ENCODE data around the gene COTL1.
"Not testable (repeated sequence)": the region's sequence is repeated elsewhere in the genome, so short reads cannot be mapped to it uniquely, and the experiment has no call there.

COTL1 gene

DNA sequence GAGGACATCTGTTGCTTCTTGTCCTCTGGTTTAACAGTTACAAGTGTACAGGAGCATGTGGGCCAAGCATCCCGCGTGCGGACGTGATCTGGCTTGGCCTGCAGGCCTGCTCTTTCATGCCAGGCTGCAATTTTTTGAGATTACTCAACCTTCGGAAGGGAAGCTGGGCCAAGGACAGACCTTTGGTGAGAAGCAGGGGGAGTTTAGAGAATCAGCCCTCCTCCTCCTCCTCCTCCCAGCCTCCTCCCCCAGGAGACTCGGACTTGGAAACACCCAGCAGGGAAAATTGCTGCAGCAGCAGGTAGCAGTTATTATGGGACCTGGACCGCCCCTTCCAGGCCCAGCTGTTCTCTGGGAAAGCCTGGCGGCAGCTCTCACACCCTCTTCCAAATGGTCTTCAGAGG, 25.3 kb upstream of the COTL1 start:
- DNase-seq (no peak), ATAC-seq (no peak)

DNA sequence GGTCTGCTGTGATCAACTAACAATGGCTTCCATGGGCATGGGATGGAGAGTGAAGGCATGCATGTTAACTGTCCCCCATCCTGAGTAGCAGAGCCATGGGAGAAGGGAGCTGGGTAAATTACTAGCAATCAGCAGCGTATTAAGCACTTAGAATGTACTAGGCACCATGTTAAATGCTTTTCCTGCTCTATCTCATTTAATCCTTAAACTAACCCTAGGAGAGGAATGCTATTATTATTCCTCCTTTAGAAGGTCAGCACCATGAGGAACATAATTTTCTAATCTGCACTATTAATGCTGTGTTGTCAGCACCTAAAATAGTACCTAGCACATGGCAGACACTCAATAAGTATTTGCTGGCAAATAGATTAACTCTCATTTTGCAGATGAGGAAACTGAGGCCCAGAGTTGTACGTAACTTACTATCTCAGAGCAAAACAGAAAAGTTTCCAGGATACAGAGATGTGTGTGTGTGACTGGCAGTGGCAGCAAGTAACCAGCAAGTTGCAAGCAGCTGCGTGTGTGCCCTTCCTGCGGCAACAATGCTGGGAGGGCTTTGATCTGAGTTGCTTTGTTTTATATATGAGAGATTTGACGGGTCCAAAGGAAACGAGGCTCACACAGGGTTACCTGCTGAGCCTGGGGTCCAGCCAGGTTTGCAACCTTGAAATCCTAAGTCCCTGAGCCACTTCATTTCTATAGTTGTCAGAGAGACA, 23.9 kb upstream of the COTL1 start:
- ATAC-seq, result no peak
- no peak for DNase-seq

DNA sequence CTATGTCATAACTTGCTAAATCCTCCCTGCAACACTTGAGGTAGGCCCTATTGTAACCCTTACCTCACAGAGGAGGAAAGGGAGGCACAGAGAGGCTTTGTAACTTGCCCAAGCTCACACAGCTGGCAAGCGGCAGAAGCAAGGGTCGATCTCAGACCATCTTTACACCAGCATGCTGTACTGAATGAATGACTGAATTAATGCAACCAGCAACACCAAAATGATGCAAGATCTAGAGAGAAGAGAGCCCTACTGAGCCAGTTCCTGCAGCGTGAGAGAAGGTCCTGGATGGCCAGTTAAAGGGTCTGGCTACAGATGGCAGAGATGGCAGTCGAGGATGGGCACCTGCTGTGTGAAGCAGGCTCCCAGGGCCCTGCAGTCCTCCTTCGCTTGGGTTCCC, 22.3 kb upstream of the COTL1 start:
- ATAC-seq (no peak), DNase-seq (no peak)

DNA sequence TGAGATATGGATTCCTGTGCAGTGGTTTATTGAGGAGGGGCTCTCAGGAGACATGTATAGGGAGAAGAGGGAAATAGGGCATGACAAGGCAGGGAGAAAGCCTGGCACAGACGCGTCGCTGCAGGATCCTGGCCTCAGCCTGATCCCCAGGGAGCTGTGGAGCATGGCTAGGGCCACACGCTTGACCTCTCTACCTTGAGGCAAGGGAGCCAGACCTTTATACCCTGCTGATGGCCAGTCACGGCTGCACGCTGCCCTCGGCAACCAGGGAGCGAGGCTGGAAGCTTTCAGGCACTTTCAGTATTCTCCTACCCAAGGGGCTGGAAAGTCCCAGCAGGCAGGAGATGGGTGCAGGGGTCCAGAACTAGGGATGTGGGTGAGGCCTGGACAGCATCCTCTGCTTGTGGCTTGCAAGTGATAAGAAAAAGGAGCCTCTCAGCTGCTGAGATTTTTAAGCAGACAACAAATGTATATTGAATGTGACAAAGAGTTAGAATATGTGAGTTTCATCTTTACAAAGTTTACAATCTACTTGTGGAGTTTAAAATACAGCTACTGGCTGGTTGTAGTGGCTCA, 20.4 kb upstream of the COTL1 start:
- no peak for ATAC-seq
- DNase-seq, result no peak

DNA sequence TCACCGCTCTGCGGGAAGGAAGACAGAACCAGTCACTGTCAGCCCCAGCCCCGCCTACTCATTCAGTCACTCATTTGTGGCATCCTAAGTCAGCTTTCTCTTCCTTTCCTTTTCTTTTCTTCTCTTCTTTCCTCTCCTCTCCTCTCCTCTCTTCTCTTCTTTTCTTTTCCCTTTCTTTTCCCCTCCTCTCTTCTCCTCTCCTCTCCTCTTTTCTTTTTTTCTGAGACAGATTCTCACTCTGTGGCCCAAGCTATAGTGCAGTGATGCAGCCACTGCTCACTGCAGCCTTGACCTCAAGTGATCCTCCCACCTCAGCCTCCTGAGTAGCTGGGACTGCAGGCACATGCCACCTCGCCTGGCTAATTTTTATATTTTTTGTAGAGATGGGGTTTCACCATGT, 19.8 kb upstream of the COTL1 start:
- no peak for ATAC-seq

DNA sequence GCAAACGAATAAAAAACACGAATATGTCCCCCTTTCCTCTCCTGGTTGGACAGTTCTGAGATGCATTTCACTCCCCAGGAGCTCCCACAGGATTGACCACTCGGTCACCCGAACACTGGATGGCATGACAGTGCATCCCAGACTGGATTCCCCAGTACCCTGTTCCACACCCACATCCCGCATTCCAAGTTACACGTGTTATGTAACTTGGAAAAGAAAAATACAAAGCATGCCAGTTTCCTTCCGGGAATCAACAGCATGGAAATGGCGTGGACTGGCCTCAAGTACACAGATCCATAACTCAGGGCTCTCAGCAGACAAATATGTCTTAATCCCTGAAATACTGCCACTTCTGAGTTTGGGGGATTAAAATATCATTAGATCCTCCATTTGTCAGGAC, 17.8 kb upstream of the COTL1 start:
- DNase-seq (no peak), ATAC-seq (no peak)

More for the DNA sequence above, 19.8 kb upstream of the COTL1 start:
- no peak for DNase-seq

DNA sequence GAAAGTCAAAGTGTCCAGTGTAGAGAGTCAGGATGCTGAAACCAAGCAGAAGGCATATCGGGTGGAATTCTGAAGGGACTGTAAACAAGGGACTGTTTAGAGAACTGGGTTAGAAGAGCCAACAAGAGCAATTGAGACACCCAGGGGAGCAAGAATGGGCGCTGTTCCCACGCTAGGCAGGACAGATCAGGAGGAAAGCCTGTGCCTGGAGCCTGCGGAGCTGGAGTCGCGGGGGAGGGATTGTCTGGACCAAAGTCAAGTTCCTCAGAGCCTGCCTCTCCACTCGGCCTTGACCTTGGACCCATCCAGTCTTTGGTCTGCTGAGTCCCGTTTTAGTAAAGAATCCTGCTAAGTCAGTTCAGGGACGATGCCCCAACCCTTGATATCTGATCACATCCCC, 15.7 kb upstream of the COTL1 start:
- ATAC-seq, result no peak
- no peak for DNase-seq

DNA sequence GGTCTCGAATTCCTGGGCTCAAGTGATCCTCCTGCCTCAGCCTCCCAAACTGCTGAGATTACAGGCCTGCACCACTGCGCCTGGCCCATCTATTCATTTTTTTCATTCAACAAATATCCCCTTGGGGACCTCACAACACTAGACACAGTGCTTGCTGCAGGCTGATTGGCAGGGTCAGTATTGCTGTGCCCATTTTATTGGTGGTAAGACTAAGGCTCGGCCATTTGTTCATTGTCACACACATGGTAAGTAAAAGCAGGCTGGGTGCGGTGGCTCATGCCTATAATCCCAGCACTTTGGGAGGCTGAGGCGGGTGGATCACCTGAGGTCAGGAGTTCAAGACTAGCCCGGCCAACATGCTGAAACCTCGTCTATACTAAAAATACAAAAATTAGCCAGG, 15.0 kb upstream of the COTL1 start:
- not testable (repeated sequence) for DNase-seq, ATAC-seq

DNA sequence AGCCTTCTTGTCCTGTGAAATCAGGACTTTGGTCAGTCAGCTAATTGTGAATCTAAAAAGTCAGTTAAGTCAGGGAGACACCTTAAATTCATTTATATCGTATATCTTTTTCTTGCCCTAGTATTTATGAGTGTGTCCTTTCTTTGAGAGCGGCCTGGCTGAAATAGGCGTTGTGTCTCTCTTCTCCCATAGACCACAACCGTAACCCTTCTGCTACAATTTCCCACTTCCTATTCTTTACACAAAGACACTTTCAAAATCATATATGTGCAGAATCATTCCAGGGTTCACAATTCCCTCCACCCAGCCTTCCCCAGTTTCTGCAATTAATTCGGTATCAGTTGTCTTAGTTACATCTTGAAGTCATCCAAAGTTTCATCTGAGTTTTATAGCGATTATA, 14.0 kb upstream of the COTL1 start:
- DNase-seq (no peak), ATAC-seq (no peak)

DNA sequence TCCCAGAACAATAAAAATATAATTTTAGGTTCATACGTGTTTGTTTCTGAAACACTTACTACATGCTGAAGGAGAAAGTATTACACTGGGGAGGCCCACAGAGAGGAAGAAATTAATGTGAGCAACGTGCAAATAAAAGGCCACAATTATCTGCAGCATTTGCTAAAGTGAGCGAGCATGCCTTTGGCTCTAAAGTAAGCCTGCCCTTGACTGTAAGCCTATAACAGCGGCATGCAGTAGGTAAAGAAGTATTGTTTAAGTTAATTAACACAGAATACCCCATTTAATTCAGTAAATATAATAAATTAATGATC, 13.2 kb upstream of the COTL1 start:
- ATAC-seq, result peak; percentile 43
- no peak for DNase-seq

DNA sequence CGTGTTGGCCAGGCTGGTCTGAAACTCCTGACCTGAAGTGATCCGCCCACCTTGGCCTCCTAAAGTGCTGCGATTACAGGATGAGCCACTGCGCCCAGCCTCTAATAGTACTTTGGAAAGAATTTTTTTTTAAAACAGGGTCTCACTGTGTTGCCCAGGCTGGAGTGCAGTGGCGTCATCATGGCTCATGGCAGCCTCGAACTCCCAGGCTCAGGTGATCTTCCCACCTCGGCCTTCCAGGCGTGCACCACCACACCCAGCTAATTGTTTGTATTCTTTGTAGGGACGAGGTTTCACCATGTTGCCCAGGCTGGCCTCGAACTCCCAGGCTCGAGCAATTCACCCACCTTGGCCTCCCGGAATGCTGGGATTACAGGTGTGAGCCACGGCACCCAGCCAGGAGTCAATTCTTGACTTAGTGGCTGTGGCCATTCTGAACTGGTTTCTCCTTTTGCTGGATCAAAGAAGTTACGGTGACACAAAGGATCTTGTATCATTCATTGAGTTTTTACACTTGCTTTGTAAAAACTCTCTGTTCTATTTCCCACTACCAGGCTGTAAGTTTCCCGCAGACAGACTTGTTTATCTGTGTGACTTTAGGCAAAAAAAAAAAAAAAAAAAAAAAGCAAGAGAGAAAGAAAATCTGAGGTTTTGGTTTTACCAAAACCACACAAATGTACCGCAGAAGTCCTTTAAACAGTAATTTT, 12.7 kb upstream of the COTL1 start:
- DNase-seq (no peak), ATAC-seq (peak; percentile 10)

DNA sequence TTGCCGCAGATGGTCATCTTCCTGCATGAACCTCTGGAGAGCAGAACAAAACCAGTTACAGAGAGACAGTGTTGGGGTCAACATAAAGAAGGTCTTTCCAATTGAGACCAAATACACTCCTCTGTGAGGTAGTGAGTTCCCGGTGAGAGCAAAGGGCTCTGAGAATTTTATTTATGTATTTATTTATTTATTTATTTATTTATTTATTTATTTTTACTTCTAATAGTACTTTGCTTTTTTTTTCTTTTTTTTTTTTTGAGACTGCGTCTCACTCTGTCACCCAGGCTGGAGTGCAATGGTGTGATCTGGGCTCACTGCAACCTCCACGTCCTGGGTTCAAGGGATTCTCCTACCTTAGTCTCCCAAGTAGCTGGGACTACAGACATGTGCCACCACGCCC, 12.1 kb upstream of the COTL1 start:
- ATAC-seq (no peak), DNase-seq (no peak)

DNA sequence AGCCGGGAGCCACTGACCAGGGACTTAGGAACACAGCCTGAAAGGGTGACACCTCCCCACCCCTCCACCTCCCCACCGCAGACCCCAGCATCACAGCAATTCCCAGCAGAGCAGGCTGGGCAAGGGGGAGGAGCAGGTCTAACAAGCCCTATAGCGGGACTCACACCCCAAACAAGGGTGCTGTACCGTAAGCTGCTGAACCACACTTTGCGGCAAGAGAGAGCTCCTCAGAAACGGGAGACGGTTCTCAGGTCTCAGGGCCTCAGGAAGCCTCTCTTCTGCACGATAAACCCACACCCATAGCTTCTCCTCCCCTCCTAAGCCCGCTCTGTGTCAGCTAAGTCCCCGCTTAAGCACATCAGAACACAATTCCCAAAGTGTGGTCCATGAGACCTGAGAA, 11.7 kb upstream of the COTL1 start:
- DNase-seq (no peak), ATAC-seq (peak; percentile 12)

DNA sequence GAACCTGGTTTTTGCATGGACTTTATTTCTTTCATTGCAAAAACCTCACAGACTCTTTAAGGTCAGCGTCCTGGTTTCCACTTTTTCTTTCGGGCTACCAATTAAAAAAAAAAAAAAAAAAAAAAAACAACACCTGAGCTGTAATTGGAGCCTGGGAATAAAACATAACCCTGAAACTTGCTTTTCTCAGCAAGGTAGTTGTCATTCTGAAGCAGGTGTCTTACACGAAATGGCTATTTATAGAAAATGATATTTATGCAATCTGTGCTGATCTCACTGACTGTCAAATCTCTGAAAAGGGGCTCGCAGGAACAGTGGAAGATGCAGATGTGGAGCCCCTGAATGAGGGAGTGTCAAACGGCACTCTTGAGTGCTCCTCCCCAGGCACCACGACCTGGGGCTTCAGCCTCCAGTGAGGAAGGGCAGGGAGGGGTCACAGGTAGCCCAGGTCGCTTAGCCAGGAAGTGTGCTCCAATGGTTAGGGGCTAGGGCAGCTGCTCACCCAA, 10.4 kb upstream of the COTL1 start:
- DNase-seq (no peak), ATAC-seq (no peak)

DNA sequence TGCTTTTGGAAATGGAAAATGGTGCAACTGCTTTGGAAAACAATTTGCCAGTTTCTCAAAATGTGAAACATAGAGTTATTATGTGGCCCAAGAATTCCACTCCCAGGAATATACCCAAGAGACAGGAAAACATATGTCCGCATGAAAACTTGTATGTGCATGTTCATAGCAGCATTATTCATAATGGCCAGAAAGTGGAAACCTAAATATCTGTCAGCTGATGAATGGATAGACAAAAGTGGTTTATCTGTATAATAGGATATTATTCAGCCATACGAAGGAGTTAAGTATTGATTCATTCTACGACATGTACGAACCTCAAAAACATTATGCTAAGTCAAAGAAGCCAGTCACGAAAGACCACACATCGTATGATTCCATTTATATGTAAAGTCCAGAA, 7.7 kb upstream of the COTL1 start:
- DNase-seq (no peak), ATAC-seq (no peak)

DNA sequence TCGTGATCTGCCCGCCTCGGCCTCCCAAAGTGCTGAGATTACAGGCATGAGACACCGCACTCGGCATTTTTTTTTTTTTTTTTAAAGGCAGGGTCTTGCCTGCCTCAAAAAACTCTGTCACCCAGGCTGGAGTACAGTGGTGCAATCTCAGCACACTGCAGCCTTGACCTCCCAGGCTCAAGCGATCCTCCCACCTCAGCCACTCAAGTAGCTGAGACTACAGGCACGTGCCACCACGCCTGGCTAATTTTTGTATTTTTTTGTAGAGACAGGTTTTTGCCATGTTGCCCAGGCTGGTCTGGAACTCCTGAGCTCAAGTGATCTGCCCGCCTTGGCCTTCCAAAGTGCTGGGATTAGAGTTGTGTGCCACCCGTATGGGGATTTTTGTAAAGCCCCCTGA, 3.0 kb upstream of the COTL1 start:
- not testable (repeated sequence) for DNase-seq, ATAC-seq

DNA sequence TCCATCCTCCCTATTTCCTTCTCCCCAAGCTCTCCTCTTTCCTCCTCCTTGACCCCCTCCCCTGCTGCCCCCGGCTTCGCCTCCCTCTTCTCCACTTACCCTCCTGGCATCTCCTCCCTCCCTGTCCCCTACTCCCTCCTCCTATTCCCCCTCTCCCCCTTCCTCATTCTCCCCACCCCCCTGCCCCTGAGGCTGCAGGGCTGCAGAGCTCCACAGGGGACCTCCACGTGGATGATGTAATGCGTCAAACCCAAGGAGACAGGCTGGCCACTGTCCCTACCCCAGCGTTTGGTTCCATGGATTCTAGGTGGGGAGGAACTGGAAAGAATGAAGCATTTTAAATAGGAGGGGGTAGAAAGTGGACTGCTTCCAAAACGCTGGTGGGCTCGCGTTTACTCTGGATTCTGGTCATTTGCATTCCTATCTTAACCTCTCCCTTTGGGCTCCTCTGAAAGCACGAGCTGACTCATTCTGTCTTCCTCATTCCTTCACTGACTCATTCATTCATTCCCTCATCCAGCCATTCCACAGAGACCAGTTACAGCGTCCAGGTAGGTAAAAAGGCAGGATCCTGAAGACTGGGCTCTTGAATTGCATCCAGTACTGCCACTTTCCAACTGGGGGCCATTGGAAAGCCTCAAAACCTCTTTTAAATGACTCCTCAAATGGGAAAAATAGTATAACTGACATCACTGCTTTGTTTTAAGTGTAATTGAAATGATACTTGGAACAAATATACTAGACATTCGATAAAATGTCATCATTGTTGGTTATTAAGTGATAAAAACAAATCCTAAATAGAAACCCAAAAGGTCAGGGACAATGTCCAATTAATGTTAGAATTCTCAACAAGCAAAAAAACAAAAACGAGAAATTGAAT, 943 bp upstream of the COTL1 start:
- ATAC-seq, result no peak
- no peak for DNase-seq

DNA sequence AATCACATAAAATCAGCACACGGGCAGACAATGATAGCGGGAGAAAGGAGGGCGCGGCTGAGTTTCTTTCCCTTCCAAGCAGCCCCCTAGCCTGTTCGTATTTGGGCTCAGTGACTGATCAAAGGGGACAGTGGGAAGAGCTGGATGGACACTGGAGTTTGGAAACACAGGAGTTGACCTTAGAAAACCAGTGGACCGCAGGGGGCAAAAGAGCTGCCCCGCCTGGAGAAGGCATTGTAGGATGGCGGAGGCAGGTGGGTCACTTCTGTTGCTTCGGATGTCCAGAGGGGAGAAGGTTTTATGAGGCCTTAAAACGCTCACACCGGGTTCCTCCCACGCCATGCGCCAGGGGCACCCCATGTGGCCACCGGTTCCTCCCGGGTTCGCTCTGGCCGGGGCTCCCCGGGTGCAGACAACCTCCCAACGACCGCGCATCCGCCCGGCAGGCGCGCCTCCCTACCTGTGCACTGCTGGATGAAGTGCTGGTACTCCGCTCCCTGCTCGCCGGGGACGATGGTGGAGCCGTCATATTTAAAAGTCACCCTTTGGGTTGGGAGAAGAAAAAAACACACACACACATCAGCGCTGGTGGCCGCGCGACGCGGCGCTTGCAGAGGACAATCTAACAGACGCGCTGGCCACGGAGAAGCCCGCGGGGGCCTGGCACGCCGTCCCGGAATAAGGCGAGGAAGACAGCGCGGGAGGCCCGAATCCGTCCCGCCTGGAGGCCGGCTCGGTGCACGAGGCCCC, 662 bp downstream of the COTL1 start:
- ATAC-seq (peak; percentile 33), DNase-seq (peak; percentile 63)

DNA sequence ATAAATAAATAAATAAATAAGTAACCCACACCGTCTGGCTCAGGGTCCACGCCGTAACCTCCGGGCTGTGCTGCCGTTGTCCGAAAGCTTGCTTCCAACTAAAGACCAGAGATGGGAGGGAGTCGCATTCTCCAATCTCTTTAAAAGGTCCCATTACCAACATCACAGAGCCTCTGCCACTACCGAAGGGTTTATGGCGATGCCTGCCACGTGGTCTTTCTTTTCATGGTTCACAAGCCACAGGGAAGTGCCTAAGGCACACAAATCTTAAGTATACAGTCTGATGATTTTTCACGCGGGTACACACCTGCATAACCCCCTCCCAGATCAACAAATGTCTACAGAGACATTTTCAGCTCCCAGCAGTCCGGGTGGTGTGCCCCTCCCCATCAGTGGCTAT, 1.4 kb downstream of the COTL1 start:
- no peak for ATAC-seq
- no peak for DNase-seq

DNA sequence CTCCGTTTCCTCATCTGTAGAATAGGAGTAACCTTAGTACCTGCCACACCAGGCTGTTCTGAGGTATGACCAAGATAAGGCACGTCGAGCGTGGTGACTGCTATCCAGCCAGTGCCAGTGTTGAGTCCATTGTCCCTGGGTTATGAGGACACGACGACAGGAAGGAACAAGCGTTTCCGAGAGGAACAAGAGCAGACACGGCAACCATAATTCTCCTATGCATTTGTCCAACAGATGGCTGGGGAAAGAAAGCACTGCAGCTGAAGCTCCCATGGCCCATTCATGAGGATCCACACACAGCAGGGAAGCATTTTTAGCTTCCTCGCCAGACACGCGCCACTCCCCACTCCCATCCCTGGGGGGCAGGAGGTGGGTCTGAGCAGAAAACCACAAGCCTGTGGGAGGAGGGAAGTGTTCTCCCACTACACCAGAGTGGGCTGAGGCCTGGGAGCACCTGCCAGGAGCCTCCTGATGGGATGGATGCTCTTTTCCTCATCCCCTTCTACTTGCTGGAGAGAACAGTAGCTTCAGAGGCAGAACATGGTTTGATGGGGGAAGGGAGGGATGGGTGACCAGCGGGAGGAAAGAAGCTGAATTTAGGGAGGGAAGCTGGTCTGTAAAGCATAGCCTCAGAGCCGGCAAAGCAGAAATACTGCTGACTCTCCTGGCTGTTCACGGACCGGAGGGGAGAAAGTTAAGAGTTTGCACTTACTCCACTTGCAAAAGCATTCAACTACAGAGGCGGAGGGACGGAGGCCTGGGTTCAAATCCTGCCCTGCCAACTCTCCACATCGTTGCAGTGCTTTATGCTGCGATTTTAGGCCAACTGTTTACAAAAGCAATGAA, 2.7 kb downstream of the COTL1 start:
- DNase-seq, result no peak

DNA sequence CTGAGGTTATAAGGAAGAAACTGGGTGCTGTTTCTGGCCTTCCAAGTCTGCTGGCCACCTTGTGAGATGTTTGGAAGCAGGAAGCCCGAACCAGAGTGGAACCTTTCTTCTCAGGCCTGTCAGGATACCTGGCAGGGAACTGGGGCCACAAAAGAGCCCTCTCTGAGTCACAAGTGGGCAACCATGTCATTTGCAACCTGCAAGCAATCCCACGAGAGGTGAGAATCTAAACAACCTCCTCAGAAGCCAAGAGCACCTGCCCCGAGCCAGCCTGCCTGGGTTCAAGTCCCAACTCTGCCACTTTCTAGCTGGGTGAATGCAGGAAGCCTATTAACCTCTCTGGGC, 3.3 kb downstream of the COTL1 start:
- no peak for DNase-seq
- ATAC-seq, result no peak

More for the DNA sequence above, 2.7 kb downstream of the COTL1 start:
- no peak for ATAC-seq

Measured in stimulated activated naive CD8-positive, alpha-beta T cell treated with anti-CD3 and anti-CD28 coated beads, Interleukin-15, Interleukin-2, amounts not matched to agents 100 U/mL and 50 U/mL, for 24 hours (primary cell).